Activated T-cell treated with anti-CD3 and anti-CD28 coated beads, Interleukin-2, amount 50 U/mL, for 48 hours (primary cell): Measurements from ENCODE around the gene MAD2L1.
"Not testable (repeated sequence)": the region's sequence is repeated elsewhere in the genome, so short reads cannot be mapped to it uniquely, and the experiment has no call there.

Source experiments
- DNase-seq, 2 experiments: peaks; one replicate each; pipeline ENCODE4 v3.0.0-alpha.2; 2020

MAD2L1 gene

GRCh38 chr4:120066517-120067340, at the start of gene MAD2L1:
TSS of gene MAD2L1 (minus strand) at chr4:120066848. CDS start at chr4:120066734, 114 bp downstream.
- peak; percentile 98 to 99 for DNase-seq

GRCh38 chr4:120111745-120112144, 45.1 kb upstream of the MAD2L1 start:
- DNase-seq, result no peak

GRCh38 chr4:120109406-120109805, 42.8 kb upstream of the MAD2L1 start:
- DNase-seq, result no peak

DNA sequence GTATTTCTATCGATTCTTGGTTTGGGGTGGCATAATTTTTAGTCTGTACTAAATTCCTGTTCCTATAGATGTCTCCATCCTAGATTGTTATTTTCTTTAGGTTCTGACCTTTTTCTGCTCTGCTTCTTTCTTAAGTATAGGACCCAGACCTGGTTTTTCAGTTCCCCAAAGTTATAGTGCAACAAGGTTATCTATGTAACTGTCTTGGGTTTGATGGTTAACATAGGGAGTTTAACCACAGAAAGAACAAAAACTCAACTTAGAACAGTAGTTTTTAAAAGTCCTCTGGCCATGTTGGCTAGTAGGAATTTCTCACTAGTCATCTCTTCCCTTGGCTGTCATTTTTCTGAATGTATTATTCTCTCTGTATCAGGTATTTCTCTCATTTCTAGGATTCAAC, 38.8 kb upstream of the MAD2L1 start:
- DNase-seq, result no peak

GRCh38 chr4:120096508-120097297, 30.1 kb upstream of the MAD2L1 start:
- no peak for DNase-seq

DNA sequence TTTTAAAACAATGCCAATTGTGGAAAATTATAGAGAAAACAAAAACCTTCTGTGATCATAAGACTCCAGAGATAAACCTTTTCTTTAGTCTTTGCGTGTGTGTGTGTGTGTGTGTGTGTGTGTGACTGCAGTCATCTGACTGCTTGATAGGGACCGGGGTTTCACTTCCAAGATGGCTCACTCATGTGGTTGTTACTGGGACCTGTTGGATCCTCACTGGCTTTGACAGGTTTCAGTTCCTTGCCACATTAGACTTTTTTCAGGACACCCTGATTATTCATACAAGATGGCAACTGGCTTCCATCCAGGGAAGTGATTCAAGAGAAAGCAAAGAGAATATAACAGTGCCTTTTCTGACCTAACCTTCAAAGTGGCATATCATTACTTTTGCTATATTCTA, 21.9 kb upstream of the MAD2L1 start:
- DNase-seq, result no peak

DNA sequence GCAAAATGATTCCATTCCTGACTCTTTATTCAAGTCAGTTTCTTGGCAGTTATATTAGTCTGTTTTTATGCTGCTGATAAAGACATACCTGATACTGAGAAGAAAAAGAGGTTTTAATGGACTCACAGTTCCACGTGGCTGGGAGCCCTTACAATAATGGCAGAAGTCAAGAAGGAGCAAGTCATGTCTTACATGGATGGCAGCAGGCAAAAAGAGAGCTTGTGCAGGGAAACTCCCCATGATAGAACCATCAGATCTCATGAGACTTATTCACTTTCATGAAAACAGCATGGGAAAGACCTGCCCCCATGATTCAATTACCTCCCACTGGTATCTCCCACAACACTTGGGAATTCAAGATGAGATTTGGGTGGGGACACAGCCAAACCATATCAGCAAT, 21.4 kb upstream of the MAD2L1 start:
- DNase-seq, result not testable (repeated sequence)

- DNase-seq, result no peak
These were observed 19.1 kb upstream of the MAD2L1 start for GRCh38 chr4:120085705-120086104.

DNA sequence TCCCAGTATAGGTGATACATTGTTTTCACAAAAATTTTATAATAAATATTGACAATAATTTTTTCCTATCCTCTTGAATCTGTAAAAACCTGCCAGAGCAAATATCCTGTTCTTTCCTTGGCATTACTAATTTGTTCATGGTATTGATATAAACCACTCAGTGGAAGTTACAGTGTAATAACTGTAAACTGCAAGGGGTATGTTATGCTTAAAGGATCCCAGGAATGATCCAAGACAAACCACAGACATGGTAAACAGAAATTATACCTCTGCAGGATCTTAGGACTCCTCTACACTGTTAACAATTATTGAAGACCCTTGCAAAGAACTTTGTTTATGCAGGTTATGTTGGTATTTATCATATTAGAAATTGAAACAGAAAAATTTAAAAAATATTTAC, 17.7 kb upstream of the MAD2L1 start:
- no peak for DNase-seq

DNA sequence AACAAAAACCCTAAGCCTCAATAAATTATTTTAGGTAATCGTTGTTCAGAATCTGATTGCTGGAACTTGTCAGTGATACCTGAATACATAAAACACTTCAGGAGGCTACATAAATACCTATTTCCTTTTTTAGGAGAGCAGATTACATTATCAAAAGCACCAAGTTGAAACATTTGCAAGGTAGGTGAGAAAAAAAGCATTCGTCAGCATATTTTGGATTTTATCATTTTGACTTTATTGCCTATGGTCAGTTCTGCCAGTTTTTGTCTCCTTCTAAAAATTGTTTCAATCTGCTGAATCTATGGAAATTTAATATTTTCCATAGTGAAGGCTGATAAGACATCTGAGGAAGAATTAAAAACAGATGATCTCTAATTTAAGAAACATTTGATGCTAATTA, 16.5 kb upstream of the MAD2L1 start:
- DNase-seq, result no peak

DNA sequence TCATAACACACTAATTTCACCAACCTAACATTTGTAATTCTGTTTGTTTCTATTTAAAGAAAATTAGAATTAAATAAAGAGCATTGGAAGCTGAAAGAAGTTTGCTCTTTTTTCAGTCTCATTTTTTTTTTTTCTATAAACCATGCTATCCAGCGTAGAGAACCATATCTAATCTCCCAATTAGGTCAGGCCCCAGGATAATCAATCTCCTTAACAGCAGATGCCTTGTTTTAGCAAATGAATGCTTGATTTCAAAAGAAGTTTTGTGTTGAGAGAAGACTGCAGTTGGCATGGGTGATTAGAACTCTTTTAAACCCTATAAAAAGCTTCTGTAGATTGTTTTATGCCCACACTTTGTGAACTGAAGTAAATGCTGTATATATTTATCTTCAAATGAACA, 15.6 kb upstream of the MAD2L1 start:
- DNase-seq, result no peak

- no peak for DNase-seq
These were observed 15.1 kb upstream of the MAD2L1 start for GRCh38 chr4:120081726-120082125.

- DNase-seq, result no peak
These were observed 13.9 kb upstream of the MAD2L1 start for GRCh38 chr4:120080533-120080932.

DNA sequence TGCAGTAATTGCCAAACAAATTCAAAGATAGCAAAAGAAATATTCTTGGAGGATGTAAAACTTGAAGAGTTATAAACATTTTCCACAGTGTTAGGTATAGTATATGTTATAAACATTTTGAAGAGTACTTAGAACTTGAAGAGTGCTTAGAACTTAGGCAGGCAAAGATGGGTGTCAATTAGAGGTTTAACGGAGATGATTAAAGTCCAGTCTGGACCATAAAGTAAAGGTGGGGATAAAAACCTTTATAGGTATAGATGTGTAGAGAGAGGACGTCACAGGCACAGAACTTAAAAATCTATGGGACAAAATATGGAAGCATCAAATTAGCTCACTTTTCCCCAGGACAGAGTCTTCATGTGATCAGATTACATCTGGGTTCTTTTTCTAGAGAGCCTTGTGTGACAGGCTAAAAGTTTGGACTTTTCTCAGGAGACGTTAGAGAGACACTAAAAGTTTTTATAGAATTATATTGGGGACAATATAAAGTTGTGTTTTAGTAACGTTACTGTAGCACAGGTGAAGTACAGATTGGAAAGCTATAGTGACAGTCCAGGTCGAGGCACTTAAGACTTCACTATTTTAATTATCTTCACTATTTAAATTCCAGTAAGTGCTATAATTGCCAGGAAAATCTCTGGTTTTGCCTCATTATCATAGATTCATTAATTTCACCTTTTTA, 13.3 kb upstream of the MAD2L1 start:
- DNase-seq, result no peak

- DNase-seq, result no peak
These were observed 11.6 kb upstream of the MAD2L1 start for GRCh38 chr4:120078216-120078615.

GRCh38 chr4:120071192-120071795, 4.6 kb upstream of the MAD2L1 start:
- no peak for DNase-seq

GRCh38 chr4:120070196-120070595, 3.5 kb upstream of the MAD2L1 start:
- no peak for DNase-seq

GRCh38 chr4:120065974-120066516, 603 bp downstream of the MAD2L1 start:
- DNase-seq, result no peak

- DNase-seq, result no peak
These were observed 1.8 kb downstream of the MAD2L1 start for GRCh38 chr4:120064887-120065286.

DNA sequence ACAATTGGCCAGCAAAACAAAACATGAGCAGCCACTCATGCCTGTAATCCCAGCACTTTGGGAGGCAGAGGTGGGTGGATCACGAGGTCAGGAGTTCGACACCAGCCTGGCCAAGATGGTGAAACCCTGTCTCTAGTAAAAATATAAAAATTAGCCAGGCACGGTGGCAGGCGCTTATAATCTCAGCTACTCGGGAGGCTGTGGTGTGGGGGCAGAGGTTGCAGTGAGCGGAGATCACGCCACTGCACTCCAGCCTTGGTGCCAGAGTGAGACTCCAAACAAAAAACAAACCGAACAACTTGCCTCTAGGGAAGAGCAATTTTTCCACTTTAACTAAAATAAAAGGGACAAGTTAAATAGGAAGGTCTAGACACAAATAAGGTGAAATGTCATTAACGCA, 2.9 kb downstream of the MAD2L1 start:
- not testable (repeated sequence) for DNase-seq

GRCh38 chr4:120062663-120063195, 3.9 kb downstream of the MAD2L1 start:
- DNase-seq, result no peak

GRCh38 chr4:120059036-120059435, 7.6 kb downstream of the MAD2L1 start:
- DNase-seq, result no peak

DNA sequence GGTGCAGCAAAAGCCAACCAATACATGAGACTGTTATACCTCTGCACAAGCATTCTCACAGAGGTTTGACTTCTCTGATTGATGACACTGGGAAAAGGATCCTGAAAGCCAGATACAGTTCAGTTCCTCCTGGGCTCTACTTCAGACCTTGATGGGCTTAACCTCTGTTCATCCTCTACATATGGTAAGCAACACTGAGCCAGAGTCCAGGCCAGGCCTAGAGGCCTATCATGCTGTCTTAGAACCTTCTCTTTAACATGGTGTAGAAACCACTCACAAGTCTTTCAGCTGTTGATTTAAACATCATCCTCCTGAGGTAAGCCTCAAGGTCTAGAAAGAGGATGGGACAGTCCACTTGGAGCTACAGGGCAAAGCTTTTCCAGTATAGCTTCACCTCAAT, 9.2 kb downstream of the MAD2L1 start:
- no peak for DNase-seq
